SJSA1 (cell line): ENCODE data around the gene SNX11. TPM values are rescaled to one million over a fixed set of nuclear protein-coding genes. Genes with fewer than 3 reads are reported as not detected.

Source experiments
- DNase-seq, 2 experiments: peaks; one replicate each; pipeline ENCODE4 v3.0.0-alpha.2; 2015 to 2020; ENCODE audit warnings: low spot score in 2 of 2, low read depth in 1 of 2
- H3K27ac ChIP-seq: fragments of 250-450 bp; sonication (Bioruptor Pico); 2 replicates; pipeline ENCODE4 v1.5.1; 2020; ENCODE audit warnings: mild to moderate bottlenecking, moderate library complexity
- H3K27me3 ChIP-seq: fragments of 250-450 bp; sonication (Bioruptor Pico); replicated peaks from 2 replicates; pipeline ENCODE4 v1.5.1; 2020; ENCODE audit warnings: mild to moderate bottlenecking, moderate library complexity
- H3K36me3 ChIP-seq: fragments of 250-450 bp; sonication (Bioruptor Pico); 2 replicates; pipeline ENCODE4 v1.5.1; 2020; ENCODE audit warnings: mild to moderate bottlenecking
- H3K4me1 ChIP-seq: fragments of 250-450 bp; sonication (Bioruptor Pico); replicated peaks from 2 replicates; pipeline ENCODE4 v1.6.1; 2021; ENCODE audit warnings: mild to moderate bottlenecking
- H3K4me3 ChIP-seq: fragments of 250-450 bp; sonication (Bioruptor Pico); 2 replicates; pipeline ENCODE4 v1.5.1; 2020; ENCODE audit warnings: mild to moderate bottlenecking
- H3K9me3 ChIP-seq: fragments of 250-450 bp; sonication (Bioruptor Pico); replicated peaks from 2 replicates; pipeline ENCODE4 v1.5.1; 2020; ENCODE audit warnings: mild to moderate bottlenecking
- total RNA-seq: library from RNA; depleted of rRNA; stranded (reverse); fragments of >200 nt; shearing (Covaris generic); gene quantifications from 2 replicates; pipeline ENCODE4 v1.2.3, GENCODE V29; 2014

The SNX11 gene
- total RNA-seq, 1 experiment from 2014 or later: 16.4 TPM

DNA sequence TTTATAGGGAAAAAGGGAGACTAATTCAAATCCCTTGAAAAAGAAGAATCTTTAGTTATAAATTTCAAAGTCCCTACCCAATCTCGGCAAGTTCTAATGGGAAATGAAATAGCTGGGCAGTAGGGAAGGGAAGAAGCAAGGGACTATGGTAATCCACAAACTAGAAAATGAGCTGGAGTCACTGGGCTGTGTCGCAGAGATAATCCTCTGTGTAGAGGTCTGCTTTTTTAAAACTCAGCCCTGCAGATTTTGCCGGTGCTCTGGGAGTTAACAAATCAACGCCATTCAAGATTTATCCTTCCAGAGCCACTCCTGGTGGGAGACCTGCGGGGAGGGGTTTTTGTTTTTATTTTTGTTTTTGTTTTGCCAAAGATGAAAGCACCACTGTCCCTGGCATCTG lies 20.8 kb downstream of the SNX11 start:
- Histone ChIP-seq H3K9me3 (no peaks in the 10 kb centered on the region), H3K27ac (no peak overlapping the region), H3K4me1 (peaks cover 8% of the 10 kb centered on the region), H3K4me3 (no peak overlapping the region), H3K27me3 (0 out of 2 replicates have a peak, but pooled peaks cover 3% of the 10 kb centered on the region), H3K36me3 (peaks cover 12% of the 10 kb centered on the region)
- no peak for DNase-seq

DNA sequence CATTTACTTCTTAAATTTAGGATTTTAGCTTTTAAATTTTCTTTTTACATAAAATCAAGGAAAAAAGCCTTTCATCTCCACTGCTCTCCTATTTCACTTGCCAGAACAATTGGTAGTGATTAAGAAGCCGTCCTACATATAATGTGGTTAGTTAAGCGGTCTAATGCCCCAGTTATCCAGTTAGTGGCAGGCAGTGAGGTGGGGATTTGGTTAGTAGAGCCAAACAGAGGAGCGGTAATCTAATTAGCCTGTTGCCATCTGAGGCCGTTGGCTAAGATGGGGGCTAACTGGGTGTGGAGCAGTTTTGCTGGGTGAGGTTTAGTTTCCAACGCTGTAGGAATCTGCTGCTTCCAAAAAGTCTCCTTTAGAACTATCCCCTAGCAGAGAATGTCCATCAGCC lies 22.4 kb downstream of the SNX11 start:
- Histone ChIP-seq H3K4me1 (peaks cover 8% of the 10 kb centered on the region), H3K4me3 (no peak overlapping the region), H3K27me3 (0 out of 2 replicates have a peak, but pooled peaks cover 4% of the 10 kb centered on the region), H3K9me3 (no peaks in the 10 kb centered on the region), H3K27ac (no peak overlapping the region), H3K36me3 (peaks cover 8% of the 10 kb centered on the region; the same call in 1 of the 2 replicates)
- DNase-seq: no peak

DNA sequence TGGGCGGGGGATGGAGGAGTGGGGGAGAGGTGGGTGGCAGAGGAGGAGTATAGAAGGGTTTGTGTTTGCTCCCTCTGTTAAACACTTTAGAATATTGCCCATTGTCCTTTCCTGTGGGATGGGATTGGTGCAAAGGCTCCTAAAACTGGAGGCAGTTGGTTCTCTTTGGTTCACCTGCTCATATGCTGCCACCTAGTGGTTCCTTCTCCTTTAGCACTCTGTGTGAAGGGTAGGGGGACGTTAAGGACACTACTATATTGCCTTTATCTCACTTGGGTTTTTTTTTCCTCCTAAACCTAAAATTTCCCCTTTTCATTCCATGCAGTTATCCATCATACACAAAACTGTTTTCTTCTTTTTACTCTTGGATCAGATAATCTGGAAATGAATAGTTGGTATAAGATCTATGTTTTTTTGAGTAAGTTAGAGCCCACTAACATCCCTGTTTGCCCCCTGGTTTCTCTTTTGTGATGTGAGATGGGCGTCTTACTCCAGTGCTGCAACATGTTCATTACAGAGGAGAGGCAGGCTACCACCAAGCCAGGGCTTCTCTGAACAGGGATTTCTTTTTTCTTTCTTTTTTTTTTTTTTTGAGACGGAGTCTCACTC lies 23.8 kb downstream of the SNX11 start:
- Histone ChIP-seq H3K27ac (no peak overlapping the region), H3K4me1 (peaks cover 8% of the 10 kb centered on the region), H3K27me3 (0 out of 2 replicates have a peak, but pooled peaks cover 4% of the 10 kb centered on the region), H3K4me3 (no peak overlapping the region), H3K36me3 (peaks cover 4% of the 10 kb centered on the region; the same call in 1 of the 2 replicates), H3K9me3 (no peaks in the 10 kb centered on the region)
- DNase-seq: peak; percentile 67 to 76

DNA sequence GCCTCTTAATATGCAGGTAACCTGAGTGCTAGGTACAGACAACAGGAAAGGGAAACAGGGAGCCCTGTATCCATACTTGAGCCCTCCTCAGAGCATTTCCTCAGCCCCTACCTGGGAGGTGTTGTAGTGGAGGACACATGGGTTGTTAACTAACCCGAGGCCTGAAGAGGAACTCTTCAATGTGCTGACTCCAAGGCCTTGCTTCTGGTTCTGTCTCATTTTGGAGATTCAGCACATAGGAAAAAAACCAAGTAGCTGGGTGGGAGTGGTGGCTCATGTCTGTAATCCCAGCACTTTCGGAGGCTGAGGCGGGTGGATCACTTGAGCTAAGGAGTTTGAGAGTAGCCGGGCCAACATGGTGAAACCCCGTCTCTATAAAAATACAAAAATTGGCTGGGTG lies 24.8 kb downstream of the SNX11 start:
- no peak overlapping the region for H3K4me3 ChIP-seq
- no peaks in the 10 kb centered on the region for H3K36me3 ChIP-seq
- no peak overlapping the region for H3K27ac ChIP-seq
- peaks cover 4% of the 10 kb centered on the region for H3K4me1 ChIP-seq
- DNase-seq: no peak
- no peaks in the 10 kb centered on the region for H3K9me3 ChIP-seq
- peaks cover 4% of the 10 kb centered on the region; the same call in 1 of the 2 replicates for H3K27me3 ChIP-seq

DNA sequence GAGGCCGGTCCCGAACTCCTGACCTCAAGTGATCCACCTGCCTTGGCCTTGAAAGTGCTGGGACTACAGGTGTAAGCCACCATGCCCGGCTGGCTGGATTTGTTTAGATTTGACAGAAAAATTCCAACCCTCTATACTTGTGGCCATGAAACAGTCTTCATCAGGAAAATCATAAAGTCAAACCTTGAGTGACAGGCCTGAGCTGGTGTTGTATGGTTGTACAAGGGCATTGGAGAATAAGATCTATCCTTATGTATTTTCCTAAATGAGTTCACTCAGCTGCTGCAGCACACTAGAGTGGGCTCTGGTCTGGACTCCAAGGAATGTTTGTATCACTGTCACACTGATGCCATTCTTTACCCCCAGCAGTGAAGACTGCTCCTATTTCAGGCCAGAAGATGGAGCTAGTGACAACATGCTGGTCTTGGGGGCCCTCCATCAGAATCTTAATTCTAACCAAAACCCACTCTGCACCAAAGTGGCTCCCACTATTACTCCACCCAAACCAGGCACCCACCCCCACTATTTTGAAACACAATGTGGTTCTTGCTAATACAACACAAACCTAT lies 27.4 kb downstream of the SNX11 start:
- peak in 1 of 2 experiments; percentile 22 for DNase-seq
- H3K36me3 ChIP-seq: no peaks in the 10 kb centered on the region
- H3K27me3 ChIP-seq: peaks cover 4% of the 10 kb centered on the region; the same call in 1 of the 2 replicates
- H3K27ac ChIP-seq: no peak overlapping the region
- no peaks in the 10 kb centered on the region for H3K4me1 ChIP-seq
- no peak overlapping the region for H3K4me3 ChIP-seq
- no peaks in the 10 kb centered on the region for H3K9me3 ChIP-seq

DNA sequence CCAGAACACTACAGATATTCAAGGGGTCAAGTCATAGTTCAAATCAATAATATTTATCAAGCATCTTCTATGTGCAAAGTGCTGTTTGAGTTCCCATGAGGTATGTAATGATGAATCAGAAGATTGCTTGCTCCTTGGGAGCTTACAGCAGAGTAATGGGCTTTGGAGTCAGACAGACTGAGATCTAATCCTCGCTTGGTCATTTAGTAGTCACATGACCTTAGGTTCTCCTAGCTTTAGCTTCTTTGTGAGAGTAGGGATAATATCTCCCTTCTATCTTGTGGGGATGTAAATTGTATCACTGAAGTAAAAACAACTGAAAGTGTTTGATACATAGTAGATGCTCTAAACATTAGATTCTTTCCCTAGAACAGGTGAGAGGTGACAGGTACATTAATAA lies 30.1 kb downstream of the SNX11 start:
- Histone ChIP-seq H3K9me3 (no peaks in the 10 kb centered on the region), H3K4me1 (no peaks in the 10 kb centered on the region), H3K27me3 (peaks cover 9% of the 10 kb centered on the region; the same call in 1 of the 2 replicates), H3K4me3 (no peak overlapping the region), H3K36me3 (no peaks in the 10 kb centered on the region), H3K27ac (no peak overlapping the region)
- no peak for DNase-seq

DNA sequence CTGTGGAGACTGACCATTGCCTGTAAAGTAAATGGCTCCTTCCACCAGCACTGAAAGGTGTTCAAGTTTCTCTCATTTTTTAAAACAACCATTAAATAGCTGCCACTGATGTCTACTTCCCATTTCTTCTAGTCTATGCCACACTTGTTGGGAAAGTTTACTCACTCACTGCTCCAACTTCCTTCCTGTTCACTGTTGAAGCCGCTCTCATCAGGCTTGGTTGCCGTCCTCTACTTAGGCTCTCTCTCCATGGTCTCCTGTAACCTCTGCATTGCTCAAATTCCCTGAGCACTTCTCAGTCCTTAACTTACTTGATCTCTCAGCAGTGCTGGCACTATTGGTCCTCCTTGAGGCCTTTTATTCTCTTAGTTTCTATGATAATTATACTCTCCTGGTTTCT lies 32.4 kb downstream of the SNX11 start:
- Histone ChIP-seq H3K27me3 (peaks cover 15% of the 10 kb centered on the region), H3K4me3 (no peak overlapping the region), H3K27ac (no peak overlapping the region), H3K4me1 (no peaks in the 10 kb centered on the region), H3K9me3 (no peaks in the 10 kb centered on the region), H3K36me3 (no peaks in the 10 kb centered on the region)
- DNase-seq: no peak

DNA sequence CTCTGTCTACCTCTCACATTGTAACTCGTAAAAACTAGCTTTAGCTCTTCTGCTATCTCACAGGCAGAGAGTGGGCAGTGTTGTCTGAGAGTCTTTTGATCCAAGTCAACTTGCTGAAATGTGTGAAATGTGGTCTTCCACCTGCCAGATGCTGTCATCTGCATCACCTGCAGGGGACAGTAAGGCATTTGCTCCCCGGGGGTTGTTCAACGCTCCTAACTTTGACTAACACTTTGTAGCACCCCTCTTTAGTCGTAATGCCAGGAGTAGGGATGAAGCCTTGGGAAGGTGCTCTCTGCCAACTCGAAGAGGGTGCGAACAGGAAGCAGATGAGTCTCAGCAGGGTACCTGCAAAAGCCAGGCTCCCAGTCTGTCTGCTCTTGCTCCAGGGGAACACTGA lies 36.1 kb downstream of the SNX11 start:
- Histone ChIP-seq H3K9me3 (no peaks in the 10 kb centered on the region), H3K27ac (no peak overlapping the region), H3K27me3 (peaks cover 36% of the 10 kb centered on the region), H3K4me1 (no peaks in the 10 kb centered on the region), H3K36me3 (no peaks in the 10 kb centered on the region), H3K4me3 (no peak overlapping the region)
- no peak for DNase-seq

DNA sequence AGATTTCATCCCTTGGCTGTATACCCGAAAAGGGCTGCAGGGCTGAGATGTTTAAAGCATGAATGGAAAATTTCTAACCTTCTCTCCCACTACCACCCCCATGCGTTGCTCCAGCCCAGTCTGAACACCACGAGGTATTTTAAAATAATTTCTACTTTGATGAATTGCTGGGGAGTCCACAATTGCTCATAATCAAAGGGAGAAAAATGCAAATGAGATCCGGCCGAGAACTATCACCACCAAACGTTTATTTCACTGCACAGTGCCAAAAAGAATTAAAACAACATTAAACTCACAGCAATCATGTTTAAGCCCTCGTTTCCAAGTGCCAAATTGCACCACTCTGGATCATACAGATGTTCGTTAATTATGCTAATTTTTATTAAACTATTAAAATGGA lies 36.7 kb downstream of the SNX11 start:
- Histone ChIP-seq H3K9me3 (no peaks in the 10 kb centered on the region), H3K4me1 (no peaks in the 10 kb centered on the region), H3K27ac (no peak overlapping the region), H3K27me3 (peaks cover 42% of the 10 kb centered on the region), H3K36me3 (no peaks in the 10 kb centered on the region), H3K4me3 (no peak overlapping the region)
- DNase-seq: no peak

DNA sequence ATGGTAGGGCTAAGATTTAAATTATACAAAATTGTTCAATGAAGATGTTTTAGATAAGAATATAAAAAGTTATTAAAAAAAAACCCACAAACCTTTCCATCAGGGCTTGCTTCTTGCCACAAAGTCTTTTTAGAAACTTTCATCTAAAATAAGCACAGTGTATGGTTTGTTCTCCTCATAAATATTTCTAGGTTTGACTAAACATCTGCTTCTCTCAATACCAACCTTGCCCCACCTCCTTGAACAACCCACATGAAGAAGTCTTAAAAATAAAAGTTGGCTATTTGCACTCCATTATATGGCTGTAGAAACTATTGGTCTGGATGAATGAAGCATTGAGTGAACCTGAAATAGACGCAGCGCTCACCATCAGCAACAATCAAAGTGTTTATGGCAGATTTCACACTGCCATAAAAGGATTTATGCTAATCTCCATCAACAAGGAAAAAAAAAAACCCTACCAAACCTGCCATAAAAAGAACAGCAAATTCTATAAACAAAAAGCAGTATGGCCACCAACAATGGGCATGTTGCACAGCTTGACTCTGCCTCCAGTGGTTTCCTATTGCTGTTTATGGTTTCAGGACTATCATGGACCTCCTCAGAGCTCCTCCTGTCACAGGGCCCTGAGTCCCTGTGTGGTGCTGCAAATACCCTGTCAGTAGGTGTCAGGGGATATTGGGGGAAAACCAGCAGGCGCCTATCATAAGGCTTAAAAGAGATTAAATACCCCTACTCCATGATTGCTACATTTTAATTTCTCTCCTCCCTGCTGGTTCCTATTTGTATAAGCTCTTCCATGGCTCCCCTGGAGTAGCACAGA lies 37.6 kb downstream of the SNX11 start:
- Histone ChIP-seq H3K4me3 (no peak overlapping the region), H3K27ac (no peak overlapping the region), H3K9me3 (no peaks in the 10 kb centered on the region), H3K27me3 (peaks cover 51% of the 10 kb centered on the region), H3K4me1 (no peaks in the 10 kb centered on the region), H3K36me3 (no peaks in the 10 kb centered on the region)
- DNase-seq: no peak

DNA sequence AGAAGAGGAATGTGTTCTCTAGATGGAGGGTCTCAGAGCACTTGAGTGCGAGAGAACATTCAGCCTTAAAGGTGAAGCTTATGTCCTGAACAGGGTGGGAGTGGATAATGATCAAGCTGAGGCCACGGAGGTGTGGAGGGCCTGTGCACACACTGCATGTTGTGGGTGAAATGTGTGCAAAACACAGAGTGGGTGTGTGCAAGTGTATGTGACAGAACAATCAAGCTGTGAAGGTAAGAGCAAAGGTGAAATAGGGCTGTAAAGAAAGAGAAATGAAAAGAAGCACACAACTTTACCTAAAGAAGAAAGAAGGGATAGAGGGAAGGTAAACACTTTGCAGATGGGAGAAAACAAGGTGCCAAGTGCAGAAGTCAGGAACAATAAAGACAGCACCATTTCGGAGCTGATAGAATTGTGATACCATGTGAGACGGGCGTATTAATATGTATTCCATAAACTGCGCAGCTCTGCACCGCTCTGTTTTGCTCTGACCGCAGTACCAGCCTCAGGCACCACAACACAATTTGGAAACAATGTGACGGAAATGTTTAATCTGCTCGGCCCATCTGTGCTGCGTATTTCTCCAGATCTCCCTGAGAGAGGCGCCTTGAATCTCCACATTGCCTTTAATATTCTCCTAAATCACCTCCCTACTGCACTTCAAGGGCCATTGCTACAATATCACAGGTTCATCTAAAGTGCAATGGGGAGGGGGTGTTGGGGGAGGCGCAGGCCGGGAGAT lies 40.6 kb downstream of the SNX11 start:
- H3K9me3 ChIP-seq: no peaks in the 10 kb centered on the region
- no peak overlapping the region for H3K4me3 ChIP-seq
- H3K4me1 ChIP-seq: no peaks in the 10 kb centered on the region
- no peaks in the 10 kb centered on the region for H3K36me3 ChIP-seq
- H3K27ac ChIP-seq: no peak overlapping the region
- DNase-seq: no peak
- peaks cover 77% of the 10 kb centered on the region for H3K27me3 ChIP-seq

DNA sequence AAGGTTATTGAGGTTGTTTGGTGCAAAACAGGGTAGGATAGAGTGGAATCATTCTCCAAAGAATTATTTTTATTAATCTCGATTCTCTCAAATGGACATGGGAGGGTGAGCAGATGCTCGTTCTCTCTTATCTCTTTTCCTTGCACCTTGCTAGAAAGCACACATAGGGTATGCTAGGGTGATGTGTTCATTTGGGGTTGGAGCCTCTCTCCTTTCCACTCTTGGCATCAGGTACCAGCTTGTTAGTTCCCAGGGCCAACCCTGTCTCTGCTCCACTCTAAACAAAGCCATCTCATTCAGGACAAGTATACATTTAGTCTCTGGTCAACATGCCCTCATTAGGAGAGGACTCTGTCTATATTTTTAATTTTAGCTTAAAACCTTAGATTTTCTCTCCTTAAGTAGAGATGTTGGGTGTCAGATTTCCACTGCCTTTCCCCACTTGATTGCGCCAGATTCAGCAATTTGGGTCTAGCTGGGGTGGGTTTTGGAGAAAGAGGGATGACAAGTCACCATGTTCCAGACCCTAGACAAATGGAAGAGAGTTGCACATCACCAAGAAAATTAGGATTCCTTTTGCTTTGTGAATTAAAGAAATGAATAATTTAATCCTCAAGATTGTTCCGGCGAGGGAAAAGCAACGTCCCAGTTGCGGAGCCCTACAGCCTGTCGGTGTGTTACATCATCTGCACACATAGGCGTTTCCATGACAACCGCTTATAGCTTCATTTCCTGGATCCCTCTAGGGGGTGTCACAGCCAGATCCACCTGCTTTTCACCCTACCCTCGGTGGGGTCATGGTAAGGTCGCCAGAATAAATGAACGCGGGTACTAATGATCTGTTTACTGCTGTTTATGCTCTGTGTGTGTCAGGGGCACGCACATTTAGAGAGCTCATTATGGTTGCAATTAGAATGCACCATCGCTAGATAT lies 41.6 kb downstream of the SNX11 start:
- peaks cover 77% of the 10 kb centered on the region for H3K27me3 ChIP-seq
- H3K4me3 ChIP-seq: no peak overlapping the region

More for the DNA sequence above, 41.6 kb downstream of the SNX11 start:
- Histone ChIP-seq H3K9me3 (no peaks in the 10 kb centered on the region), H3K27ac (no peak overlapping the region), H3K36me3 (no peaks in the 10 kb centered on the region), H3K4me1 (no peaks in the 10 kb centered on the region; the same call in 1 of the 2 replicates)
- no peak for DNase-seq
